HG02973 (cell line): ENCODE measurements around the gene LRRC53.

Experiments used
- ATAC-seq: cut with Tn5 transposase; IDR thresholded peaks from one replicate; pipeline ENCODE4 v1.9.1; 2021; ENCODE audit warnings: moderate library complexity; ENCODE audit not compliant: unreplicated experiment

LRRC53 gene

DNA sequence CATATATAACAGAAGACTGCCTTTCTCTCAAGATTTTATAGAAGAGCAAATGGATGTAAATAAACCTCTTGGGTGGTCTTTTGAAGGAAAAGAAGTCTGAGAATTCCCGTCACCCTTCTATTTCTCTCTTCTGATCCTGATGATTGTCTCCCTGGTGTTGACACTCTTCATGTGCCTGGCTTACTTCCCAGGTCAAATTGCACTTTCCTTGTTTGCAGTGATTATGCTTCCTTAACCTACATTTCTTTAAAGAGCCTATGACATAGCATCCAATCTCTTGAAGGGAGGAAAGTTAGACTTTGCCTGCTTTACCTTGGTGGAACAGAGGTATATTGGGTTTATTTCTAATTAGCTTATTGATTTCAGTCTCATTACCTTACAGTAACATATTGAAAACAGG, 80.1 kb downstream of the LRRC53 start:
- ATAC-seq = no peak

DNA sequence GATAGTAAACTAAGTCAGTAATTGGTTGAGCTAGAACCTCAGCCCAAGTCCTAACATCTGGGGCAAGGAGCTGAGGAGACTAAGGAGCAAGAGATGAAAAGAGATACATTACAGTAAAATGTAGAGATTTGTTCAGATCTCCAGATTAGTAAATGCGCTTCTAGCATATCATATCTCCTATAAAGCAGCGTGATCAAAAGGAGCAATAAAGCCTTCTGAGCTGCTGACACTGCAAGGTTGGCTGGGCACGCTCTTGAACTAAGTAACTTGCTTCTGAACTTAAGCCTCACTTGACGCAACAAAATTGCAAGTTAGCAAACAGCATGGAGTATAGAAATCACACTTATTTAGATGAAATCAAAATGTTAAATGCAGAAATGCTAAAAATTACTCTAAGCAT, 80.9 kb downstream of the LRRC53 start:
- ATAC-seq = no peak

DNA sequence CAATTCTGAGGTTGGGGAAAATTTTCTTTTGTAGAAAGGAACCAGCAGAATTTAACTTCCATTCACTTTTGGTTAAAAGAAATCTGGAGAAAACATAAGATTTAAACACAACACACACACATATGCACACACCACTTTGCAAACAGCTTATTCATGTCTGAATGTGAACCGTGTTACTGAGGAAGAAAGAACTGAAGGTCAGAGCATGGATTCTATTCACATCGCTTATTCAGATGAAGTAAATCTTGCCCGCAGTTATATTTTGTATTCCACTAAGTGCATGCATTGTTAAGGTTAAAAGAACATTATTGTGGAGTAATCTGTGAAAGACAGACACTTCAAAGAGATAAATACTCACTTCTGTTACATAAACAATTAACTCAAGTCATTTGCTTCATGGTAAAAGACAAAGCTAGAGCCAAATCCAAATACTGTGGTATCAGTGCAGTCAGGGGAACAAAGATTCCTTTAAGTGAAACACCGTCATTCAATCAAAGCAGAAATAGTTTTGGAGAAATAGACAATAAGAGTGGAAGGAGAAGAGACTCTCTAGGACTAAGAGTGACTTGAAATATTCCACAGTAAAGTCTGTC, 82.0 kb downstream of the LRRC53 start:
- ATAC-seq = no peak

DNA sequence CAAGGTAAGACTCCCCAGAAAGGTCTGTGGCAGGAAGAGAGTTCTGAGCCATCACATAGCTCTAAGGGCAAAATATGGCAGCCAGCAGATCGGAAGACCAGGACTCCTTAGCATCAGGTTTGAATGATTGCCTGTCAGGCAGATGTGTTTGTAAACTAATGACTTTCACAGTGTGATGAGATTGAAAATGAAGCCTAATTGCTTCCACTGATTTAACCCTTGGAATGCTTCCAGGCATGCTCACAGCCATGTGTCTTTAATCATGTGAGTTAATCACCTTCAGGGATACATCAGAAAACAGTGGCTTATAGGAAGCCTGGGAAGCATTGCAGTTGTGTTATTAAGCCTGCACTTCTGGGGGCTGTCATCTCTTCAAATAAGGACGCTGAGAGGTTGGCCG, 82.8 kb downstream of the LRRC53 start:
- ATAC-seq = no peak

DNA sequence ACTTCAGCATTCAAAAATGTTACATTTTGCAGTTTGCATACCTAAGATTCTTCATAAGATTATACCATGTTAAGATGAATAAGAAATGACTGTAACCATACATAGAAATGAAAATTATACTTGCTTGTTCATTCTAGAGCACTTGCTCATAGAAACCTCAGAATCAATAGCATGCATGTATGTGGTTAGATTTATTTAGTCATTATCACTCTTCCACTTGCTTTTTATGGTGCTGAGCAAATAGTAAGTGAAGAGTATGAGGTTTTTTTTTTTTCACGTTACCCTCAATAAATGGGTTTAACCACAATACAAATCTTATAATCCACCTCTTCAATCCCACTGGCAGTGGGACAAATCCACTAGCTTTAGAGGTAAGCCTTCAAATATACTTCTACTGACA, 84.7 kb downstream of the LRRC53 start:
- no peak for ATAC-seq

DNA sequence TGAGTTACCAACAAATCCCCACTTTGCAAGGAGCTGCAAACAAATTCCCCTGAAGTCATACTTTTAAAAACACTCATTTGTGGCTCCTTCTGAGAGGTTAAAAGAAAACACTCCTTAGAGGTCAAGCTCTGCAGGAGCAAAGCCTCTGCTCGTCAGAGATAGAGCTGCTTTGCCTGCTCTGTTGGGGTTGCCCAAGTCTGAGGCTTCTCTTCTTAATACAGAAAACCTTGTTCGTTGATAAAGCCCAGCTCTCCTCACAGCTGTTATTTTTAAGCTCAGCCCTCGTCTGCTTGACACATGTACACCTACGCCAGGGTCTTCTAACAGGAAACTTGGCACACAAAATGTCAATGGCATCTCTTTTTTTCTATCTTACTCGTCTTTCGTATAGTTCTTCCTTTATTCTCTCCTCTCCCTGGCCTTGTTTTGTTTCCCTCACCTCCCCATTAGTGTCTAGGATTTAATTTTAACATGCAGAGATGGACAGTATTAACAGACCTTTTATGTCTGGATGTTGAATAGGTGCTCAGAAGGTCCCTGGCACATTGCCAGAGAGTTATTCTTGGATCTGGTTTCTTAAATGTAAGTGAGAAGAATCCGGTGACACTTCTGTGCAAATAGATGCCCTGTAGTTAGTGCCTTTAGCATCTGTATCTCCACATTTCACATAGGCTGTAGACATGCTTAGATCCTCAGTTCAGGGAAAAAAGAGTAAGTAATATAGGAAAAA, 86.0 kb downstream of the LRRC53 start:
- ATAC-seq = no peak

DNA sequence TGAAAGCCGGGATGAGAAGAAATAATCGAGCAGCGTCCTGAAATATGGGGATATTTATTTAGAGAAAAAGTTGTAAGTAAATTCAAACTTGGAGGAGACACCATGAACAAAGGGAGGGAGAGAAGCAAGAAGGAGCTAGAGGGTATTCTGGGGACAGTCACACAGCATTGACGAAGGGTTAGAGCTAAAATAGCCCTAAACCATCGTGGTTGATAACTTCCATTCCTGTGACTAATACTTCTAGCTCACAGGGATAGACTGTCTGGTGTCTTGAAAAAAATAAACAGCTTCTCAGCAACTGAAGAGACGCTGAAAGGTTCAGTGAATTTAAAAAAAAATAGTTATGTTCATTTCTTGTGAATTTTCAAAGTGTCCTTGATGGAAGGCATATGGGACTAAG, 86.7 kb downstream of the LRRC53 start:
- ATAC-seq = no peak

DNA sequence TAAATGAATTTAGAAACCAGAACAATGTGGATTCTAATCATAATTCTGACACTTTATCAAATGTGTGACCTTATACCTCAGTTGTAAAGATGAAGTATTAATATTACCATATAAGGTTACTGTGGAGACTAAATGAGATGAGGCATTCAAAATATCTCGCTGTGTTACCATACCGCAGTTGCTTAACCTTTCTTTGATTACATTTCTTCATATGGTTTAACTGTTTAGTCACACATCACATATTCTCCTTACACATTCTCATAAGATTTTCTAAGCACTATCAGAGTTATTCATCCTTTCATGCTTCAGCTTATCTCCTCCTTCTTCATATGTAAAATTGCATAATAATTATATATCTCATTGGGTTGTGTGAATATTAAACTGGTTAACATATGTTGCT, 88.9 kb downstream of the LRRC53 start:
- ATAC-seq = no peak

DNA sequence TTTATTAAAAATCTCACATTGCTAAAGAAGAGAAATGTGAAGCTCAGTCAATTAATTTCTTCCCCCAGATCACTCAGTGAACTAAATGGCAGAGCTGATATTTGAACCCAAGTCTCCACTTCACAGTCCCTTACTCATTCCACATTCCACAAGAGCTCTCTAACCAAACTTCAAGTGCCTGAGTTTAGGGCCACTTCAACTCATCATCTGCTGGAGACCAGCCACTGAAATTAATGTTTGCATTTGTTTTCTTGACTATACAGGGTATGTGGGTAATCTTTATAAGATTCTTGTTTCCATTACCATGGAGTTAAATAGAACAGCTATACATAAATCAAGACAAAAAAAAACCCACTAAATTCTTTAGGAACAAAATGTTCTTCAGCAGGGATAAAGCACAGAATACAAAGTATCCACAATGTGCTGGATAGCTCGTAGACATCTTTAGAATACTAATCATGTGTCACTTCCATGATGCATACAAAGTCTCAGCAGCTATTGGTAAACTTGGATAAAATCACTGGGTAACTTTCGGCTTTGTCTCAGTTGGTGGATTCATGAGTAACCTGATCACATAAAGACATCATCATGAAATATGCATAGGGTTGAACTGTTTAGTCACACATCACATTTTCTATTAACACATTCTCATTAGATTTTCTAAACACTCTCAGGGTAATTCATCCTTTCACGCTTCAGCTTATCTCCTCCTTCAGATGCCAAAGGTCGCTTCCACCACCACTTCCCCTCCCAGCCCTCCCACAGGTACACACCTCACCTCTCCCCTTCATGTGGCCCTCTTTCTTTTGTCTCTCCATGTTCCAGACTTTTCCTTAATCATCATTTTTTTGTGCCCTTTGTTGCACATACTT, 89.8 kb downstream of the LRRC53 start:
- ATAC-seq = no peak

DNA sequence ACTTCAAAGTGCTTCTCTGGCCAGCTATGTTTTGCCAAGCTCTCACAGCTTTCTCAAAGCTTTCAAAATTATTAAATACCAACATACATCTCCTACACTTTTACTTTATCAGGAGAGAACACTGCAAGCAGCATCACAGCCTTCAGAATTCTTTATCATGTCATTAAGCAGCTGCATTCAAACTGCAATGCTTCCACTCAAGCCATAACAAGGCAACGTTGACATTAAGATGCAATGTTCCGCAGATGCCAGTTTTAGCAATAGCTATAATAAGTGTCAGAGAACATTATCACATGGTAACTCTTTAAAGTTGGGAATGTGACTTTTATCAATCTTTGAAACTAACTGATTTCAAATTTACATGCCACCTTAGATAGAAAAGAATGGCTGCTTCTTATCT, 91.9 kb downstream of the LRRC53 start:
- ATAC-seq = no peak
